GM18861 (cell line): ENCODE data around the gene MTG2.

Experiments used
- ATAC-seq: cut with Tn5 transposase; IDR thresholded peaks from one replicate; pipeline ENCODE4 v1.9.1; 2021; ENCODE audit not compliant: unreplicated experiment

The MTG2 gene

DNA sequence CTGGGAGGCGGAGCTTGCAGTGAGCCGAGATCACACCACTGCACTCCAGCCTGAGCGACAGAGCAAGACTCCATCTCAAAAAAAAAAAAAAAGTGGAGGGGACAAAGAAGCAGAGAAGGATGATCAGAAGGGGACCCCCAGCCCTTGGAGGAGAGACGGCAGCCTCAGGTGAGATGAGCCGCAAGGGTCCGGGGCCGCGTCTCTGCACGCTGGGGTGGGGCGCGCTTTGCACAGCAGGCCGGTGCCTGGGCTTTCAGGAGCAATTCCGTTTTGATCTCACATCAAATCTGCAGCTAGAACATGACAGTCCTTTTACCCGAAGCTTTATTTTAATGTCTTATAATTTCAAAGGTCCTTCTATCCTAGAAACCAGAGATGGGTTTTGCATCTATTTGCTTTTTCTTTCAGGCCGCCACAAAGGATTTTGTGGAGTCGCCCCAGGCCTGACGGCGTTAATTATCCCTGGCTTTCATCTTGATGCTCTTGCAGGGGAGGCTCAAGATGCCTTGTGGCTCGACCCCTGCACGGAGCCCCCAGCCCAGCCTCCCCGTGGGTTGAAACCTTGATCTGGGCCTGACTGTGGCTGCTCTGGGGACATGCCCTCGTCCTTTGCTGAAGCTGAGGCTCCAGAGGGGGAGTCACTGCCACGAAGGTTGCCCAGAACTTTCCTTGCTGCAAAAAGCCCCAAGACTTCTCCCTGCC, 20.0 kb downstream of the MTG2 start:
- ATAC-seq, result no peak

- ATAC-seq, result no peak
Measured at GRCh38 chr20:62203378-62204030, 20.7 kb downstream of the MTG2 start.

GRCh38 chr20:62205618-62206387, 23.0 kb downstream of the MTG2 start:
- no peak for ATAC-seq

- ATAC-seq, result no peak
Measured at GRCh38 chr20:62206388-62206775, 23.6 kb downstream of the MTG2 start.

DNA sequence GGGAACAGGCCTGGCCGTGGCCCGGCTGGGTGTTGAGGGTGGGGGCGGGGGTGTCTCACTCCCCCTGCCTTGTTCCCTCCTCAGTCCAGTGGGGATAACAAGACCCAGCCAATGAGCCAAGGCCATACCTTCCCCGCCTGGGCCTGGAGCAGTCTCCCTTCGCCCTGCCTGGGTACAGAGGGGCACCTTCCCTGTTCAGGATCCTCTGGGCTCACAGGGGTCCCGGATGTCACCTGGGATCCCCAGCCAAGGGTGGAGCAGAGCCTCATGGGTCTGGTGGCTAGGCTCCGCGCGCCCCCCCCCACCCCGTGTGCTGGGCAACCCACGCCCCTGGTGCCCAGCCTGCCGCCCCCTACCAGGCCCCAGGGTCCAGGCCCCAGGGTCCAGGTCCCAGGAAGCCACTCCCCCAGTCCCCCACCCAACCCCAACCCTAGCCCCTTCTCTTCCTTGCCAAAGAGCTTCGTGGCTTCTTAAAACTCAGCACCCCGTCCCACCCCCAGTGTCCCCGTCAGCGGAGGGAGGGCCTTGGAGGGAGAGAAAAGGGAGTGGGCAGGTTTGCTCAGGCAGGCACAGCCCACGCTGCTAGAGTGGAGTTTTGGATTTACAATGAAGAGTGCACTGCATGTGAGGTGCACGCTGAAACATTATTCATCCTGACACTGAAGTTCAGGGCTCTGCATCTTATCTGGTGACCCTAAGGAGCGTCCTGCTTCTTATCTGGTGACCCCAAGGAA, 25.4 kb downstream of the MTG2 start:
- no peak for ATAC-seq

DNA sequence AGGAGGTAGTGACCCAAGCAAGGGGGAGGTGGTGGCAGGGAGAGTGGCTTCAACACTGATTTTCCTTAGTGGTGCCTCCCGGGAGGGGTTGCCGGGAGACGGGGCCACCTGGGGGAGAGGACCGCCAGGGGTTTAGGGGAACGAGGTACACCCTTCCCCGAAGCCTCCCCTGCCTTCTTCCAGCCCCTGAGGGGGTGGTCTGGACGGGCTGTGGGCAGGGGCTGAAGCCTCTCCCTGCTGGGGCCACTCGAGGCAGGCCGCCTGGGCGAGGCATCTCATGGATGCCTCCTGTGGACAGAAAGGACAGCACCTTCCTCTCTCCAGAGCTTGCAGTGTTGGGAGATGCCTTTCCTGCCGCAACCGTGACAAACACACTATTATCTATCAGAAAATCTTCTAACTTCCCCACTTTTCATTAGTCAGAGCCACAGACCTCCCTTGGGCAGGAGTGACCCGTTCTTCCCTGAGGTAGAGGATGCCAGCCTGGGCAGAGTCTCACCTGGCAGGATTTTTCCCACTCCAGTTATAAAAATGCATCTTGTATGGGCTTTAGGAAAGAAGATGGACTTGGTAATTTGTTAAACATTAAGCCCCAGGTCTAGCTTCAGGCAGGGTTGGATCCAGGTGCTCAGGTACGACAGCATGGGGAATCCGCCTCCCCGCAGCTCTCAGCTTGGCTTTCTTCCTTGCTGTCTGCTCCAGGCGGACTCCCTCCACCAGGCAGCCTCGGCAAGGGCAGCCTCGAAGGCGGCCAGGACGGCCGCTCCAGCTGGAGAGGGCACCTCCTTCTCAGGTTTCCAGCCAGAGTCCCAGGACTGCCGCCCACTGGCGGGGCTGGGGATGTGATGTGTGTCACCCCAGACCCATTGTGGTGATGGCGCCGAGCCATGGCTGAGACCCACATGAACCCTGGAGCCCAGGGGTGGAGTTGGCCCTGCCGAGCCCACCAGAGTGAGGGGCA, 26.2 kb downstream of the MTG2 start:
- no peak for ATAC-seq

- ATAC-seq, result no peak
Measured at GRCh38 chr20:62209850-62210495, 27.1 kb downstream of the MTG2 start.

- no peak for ATAC-seq
Measured at GRCh38 chr20:62210496-62210855, 27.6 kb downstream of the MTG2 start.

DNA sequence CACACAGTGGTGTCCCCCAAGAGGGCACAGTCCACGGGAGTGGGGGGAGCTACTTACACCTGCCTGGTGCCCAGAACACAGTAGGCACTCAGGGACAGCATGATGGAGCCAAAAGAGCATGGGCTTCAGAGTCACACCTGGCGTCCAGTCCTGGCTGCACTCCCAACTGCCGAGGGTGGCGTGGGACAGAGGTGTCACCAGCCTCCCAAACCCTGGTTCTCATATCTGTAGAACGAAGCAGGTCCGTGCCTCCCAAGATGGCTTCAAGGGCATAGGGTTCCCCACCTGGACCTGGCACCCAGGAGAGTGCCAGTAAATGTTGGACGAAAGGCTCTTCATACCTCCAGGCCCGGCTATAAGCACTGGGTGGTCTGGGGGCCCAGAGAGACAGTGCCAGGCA, 28.4 kb downstream of the MTG2 start:
- no peak for ATAC-seq

DNA sequence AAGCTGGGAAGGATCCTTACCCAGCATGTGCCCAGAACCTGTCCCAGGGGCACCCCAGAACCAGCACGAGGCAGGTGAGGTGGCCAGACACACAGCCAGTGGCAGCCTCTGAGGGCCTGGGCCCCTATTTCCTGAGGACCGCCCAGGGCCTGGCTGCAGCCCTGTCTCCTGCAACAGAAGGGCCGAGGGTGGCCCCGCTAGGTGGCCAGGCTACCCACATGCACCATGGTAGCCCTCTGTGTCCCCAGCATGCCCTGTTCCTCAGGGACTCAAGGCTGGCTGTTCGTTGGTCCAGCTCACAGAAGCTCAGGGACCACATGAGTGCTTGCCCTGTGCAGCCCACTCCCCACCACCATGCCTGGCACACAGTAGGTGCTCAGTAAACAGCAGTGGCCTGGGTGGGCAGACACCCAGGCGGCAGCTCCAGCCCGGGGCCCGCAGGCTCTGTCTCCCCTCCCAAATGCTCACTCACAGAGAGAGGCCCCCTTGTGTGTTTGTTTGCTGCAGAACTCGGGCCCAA, 29.0 kb downstream of the MTG2 start:
- no peak for ATAC-seq

DNA sequence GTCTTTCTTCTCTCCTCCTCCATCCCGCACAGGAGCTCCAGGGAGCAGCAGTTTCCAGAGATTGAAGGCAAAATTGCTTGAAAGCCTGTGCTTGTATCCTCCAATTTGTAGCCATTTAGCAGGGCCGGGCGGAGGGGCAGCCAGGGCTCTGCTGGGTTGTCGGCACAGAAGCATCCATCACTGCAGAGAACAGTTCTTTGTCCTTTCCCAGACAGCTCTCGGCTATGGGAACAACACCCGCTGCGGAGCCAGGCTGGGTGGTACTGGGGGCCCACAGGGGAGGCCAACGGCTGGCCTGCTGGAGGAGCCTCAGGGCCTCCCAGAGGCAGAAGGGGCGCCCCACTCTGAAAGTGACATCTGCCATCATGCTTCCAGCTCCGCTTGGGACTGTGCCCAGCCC, 29.5 kb downstream of the MTG2 start:
- ATAC-seq, result no peak

DNA sequence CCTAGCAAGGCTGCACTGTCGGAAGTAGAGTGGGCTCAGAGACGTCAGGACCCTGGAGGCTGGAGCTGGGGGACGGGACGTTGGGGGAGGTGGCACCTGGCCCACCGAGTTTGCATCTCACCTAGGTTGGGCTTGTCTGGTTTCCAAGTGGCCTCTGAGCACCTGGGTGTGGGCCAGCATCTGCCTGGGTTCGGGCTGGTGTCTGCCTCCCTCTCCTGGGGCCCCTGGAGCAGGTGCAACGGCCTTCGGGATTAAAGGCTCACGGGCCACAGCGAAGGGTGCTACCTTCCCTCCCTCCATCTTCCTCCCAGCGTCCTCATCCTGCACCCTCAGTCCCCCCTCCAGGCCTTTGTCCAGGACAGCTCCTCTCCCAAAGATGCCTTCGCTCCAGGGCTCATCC, 31.2 kb downstream of the MTG2 start:
- ATAC-seq, result no peak

GRCh38 chr20:62215020-62215990, 32.5 kb downstream of the MTG2 start:
- ATAC-seq, result no peak

GRCh38 chr20:62215991-62216635, 33.3 kb downstream of the MTG2 start:
- ATAC-seq, result no peak

GRCh38 chr20:62216636-62217566, 34.1 kb downstream of the MTG2 start:
- ATAC-seq, result no peak

DNA sequence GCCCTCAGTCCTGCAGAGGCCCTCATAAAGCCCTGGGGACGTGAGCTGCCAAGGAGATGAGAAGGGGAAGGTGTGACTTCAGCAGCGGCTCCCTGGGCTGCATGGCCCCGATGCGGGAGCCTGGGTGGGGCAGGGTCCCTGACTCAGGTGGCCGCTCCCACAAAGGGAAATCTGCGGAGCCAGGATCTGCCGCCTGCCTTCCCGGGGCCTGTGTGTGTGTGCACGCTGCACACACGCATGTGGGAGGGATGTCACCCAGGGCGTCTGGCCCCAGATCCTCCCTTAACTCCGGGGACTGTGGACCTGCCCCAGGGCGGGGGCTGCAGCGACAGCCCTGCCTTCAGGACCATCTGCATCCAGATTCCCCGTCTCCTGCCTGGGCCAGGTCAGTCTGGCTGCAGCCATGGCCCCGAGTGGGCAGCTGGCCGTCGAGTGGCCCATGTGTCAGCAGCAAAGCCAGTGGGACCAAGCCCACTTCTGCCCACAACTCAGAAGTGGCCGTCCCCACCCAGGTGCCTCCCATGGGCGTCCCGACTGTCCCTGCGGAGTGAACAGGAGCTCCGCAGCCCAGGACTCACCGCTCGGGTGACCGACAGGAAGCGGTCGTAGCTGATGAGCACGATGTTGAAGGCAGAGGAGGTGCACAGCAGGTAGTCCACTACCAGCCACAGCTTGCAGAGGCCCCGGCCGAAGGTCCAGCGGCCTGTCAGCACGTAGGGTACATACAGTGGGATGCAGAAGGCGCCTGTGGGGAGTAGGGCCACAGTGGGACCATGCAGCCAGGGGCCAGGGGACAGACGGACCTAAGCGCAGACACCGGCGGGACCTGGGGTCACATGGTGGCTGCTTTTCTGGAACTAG, 35.3 kb downstream of the MTG2 start:
- no peak for ATAC-seq
